Endothelial cell of umbilical vein (primary cell): Measurements from ENCODE around the gene RYR2. TPM values are rescaled to one million over a fixed set of nuclear protein-coding genes. Genes with fewer than 3 reads are reported as not detected.

Experiments used
- BruUV-seq: library from RNA; stranded (reverse); fragments of 400-500 nt; replicated peaks from 2 replicates; lab custom pipeline; 2021; lab: Mats Ljungman, UMichigan
- CTCF ChIA-PET: fragments of 300-600, 350-600 bp; sonication (Branson Sonifier 250); formaldehyde crosslinking; loops from one replicate; lab custom pipeline; 2021; ENCODE audit warnings: antibody characterized with exemption, inconsistent platforms; lab: Charles Lee
- POLR2A ChIA-PET: fragments of 300-600, 350-600 bp; sonication (Branson Sonifier 250); formaldehyde crosslinking; loops from one replicate; lab custom pipeline; 2021; ENCODE audit warnings: antibody characterized with exemption, inconsistent platforms; lab: Charles Lee
- DNase-seq: peaks from one replicate; pipeline ENCODE4 v3.0.0-alpha.2; 2011; ENCODE audit warnings: low read depth, low spot score
- FAIRE-seq: peaks from 2 replicates; lab custom pipeline; 2011; peaks lifted over from hg19 to GRCh38; lab: Jason Lieb, UNC
- H2AFZ ChIP-seq: 2 replicates; pipeline ENCODE4 v1.6.0; 2012; ENCODE audit warnings: low read depth, low read length, control low read depth, inconsistent platforms
- H3K27ac ChIP-seq: 2 replicates; pipeline ENCODE4 v1.5.1; 2011; ENCODE audit warnings: low read depth, mild to moderate bottlenecking, control low read depth, low read length, moderate library complexity; ENCODE audit not compliant: insufficient read depth
- H3K27me3 ChIP-seq, 2 experiments: 2 replicates each; pipeline versions ENCODE4 v1.6.0 to v1.6.1; 2011; ENCODE audit warnings: low read length in 2 of 2, mixed read lengths in 1 of 2; ENCODE audit not compliant: control insufficient read depth in 2 of 2, insufficient read depth in 2 of 2
- H3K36me3 ChIP-seq, 2 experiments: 2 replicates in 1 of 2; 3 replicates in 1 of 2; pipeline ENCODE4 v1.5.1; 2011; ENCODE audit warnings: low read length in 2 of 2, mild to moderate bottlenecking in 1 of 2, moderate library complexity in 1 of 2; ENCODE audit not compliant: control insufficient read depth in 2 of 2, insufficient read depth in 2 of 2; ENCODE audit errors: extremely low read depth in 1 of 2
- H3K4me1 ChIP-seq: 3 replicates; pipeline ENCODE4 v1.5.1; 2011; ENCODE audit warnings: mild to moderate bottlenecking, low read length; ENCODE audit not compliant: control insufficient read depth, insufficient read depth; ENCODE audit errors: extremely low read depth
- H3K4me2 ChIP-seq: 2 replicates; pipeline ENCODE4 v1.6.1; 2011; ENCODE audit warnings: low read length, control low read depth, mixed read lengths; ENCODE audit not compliant: insufficient read depth
- H3K4me3 ChIP-seq, 3 experiments: fragments of 200-600 bp in 1 of 3; sonication (generic), shearing (Covaris generic) in 1 of 3; replicated peaks in 1 of 3; 2 replicates each; pipeline ENCODE4 v1.5.1; 2011 to 2016; ENCODE audit warnings: control low read depth in 3 of 3, low read length in 3 of 3, mild to moderate bottlenecking in 2 of 3, inconsistent platforms in 1 of 3, low read depth in 1 of 3, moderate library complexity in 1 of 3; ENCODE audit not compliant: insufficient read depth in 1 of 3
- H3K79me2 ChIP-seq: 2 replicates; pipeline ENCODE4 v1.6.0; 2012; ENCODE audit warnings: low read length, inconsistent platforms; ENCODE audit not compliant: control insufficient read depth, insufficient read depth
- H3K9ac ChIP-seq: replicated peaks from 2 replicates; pipeline ENCODE3; 2011; ENCODE audit warnings: low read length, control low read depth; ENCODE audit not compliant: insufficient read depth; ENCODE audit errors: extremely low read depth
- H3K9me1 ChIP-seq: replicated peaks from 3 replicates; pipeline ENCODE4 v1.6.0; 2011; ENCODE audit warnings: mild to moderate bottlenecking, low read length; ENCODE audit not compliant: control insufficient read depth, insufficient read depth; ENCODE audit errors: extremely low read depth
- H3K9me3 ChIP-seq: replicated peaks from 2 replicates; pipeline ENCODE4 v1.5.1; 2012; ENCODE audit warnings: low read length, inconsistent platforms; ENCODE audit not compliant: control insufficient read depth, insufficient read depth
- H4K20me1 ChIP-seq: replicated peaks from 2 replicates; pipeline ENCODE3; 2011; ENCODE audit warnings: mild to moderate bottlenecking, low read length; ENCODE audit not compliant: control insufficient read depth, insufficient read depth; ENCODE audit errors: extremely low read depth
- EZH2 ChIP-seq: IDR thresholded peaks from 2 replicates; pipeline ENCODE4 v1.6.1; 2012; ENCODE audit warnings: borderline replicate concordance, low read depth, mild to moderate bottlenecking, moderate library complexity, low read length, inconsistent platforms; ENCODE audit not compliant: severe bottlenecking
- GATA2 ChIP-seq: IDR thresholded peaks from 2 replicates; pipeline ENCODE4 v1.7.0; 2011; ENCODE audit warnings: low read depth, mild to moderate bottlenecking, moderate library complexity, mixed read lengths, low read length; ENCODE audit not compliant: insufficient read length, insufficient read depth
- JUN ChIP-seq: IDR thresholded peaks from 2 replicates; pipeline ENCODE4 v1.6.1; 2011; ENCODE audit warnings: borderline replicate concordance, low read depth; ENCODE audit not compliant: insufficient read length, insufficient read depth
- MAX ChIP-seq: IDR thresholded peaks from 2 replicates; pipeline ENCODE4 v1.6.1; 2011; ENCODE audit not compliant: insufficient read depth, insufficient read length
- MYC ChIP-seq: IDR thresholded peaks from one replicate; pipeline ENCODE4 v1.6.1; 2011; ENCODE audit warnings: mild to moderate bottlenecking, low read depth, low read length
- POLR2A ChIP-seq: IDR thresholded peaks from 2 replicates; pipeline ENCODE4 v1.6.1; 2012; ENCODE audit warnings: low read depth, mild to moderate bottlenecking, control low read depth, low read length
- dilution Hi-C: fragments of 300-500 bp; cut with MboI; formaldehyde crosslinking; loops from one replicate; pipeline ENCODE4 v1.15.0; 2019; ENCODE audit warnings: low sequenced_read_pairs; ENCODE audit not compliant: extremely low pct_ligation_motif_present
- intact Hi-C: fragments of 100-400 bp; cut with micrococcal nuclease; formaldehyde crosslinking; loops from one replicate; pipeline ENCODE4 v1.10.0; 2022
- polyA plus RNA-seq, 4 experiments: library from polyadenylated mRNA; depleted of rRNA in 3 of 4; stranded (reverse) in 3 of 4; unstranded in 1 of 4; fragments of >200 nt; gene quantifications; 2 replicates each; pipeline versions ENCODE4 v1.2.1 to v1.2.3, GENCODE V29; 2011 to 2012; ENCODE audit warnings: missing spikeins in 1 of 4
- total RNA-seq: library from RNA; stranded (reverse); gene quantifications from 2 replicates; pipeline ENCODE4 v1.2.3, GENCODE V29; 2021
- TF ChIP-seq, protein P1 (sequence below), 2 donors: IDR thresholded peaks; 1 replicate in 1 of 2; 2 replicates in 1 of 2; pipeline ENCODE4 v1.5.1; 2011; ENCODE audit warnings: low read length in 2 of 2, mild to moderate bottlenecking in 2 of 2, moderate library complexity in 2 of 2, control low read depth in 1 of 2, inconsistent platforms in 1 of 2, low read depth in 1 of 2; ENCODE audit not compliant: insufficient read depth in 1 of 2; ENCODE audit errors: extremely low read depth in 1 of 2

The RYR2 gene
- total and polyA plus RNA-seq, 2 donors (not counting 3 experiments of a cell fraction or from before 2014, with no cell fraction given), result not detected

DNA sequence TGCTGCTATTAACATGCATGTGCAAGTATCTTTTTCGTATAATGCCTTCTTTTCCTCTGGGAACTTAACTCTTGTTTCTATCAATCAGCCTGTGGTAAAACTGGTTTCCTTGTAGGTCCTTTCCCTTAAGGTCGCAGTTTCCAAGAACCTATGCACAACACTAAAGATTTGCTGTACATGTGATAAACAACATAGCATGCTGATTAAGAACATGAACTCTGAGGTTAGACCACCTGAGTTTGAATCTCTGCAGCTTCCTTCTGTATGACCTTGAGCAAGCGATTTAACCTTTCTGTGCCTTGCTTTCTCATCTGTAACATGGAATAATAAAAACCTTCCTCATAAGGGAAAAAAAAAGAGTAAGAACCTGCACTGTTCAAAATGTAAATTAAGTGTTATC lies 186.4 kb downstream of the RYR2 start:
- no TSS peak for BruUV-seq
- FAIRE-seq, result no peak
- no peak overlapping the region for H2AFZ ChIP-seq

DNA sequence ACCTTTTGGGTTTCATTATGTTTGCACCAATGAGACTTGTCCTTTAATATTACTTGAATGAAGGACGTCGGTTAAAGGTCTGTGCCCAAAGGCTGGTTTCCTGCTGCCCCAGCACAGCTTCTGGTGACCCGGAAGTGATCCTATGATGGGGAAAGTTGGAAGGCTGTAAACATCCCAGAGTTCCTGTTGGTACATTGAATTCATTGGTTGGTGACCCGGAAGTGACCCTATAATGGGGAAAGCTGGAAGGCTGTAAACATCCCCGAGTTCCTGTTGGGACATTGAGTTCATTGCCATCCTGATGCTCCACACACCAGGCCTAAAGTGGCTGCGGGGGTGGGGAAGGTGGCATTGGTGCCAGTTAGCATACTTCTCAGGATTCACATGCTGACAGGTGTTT lies 187.3 kb downstream of the RYR2 start:
- Histone ChIP-seq H3K79me2 (no peaks in the 10 kb centered on the region), H3K4me1 (no peaks in the 10 kb centered on the region), H3K9me1 (no peaks in the 10 kb centered on the region), H3K9ac (no peak overlapping the region), H3K27me3 (no peaks in the 10 kb centered on the region), H3K4me3 (no peak overlapping the region), H3K9me3 (peaks cover 2% of the 10 kb centered on the region), H2AFZ (no peak overlapping the region), H3K27ac (no peak overlapping the region), H3K4me2 (no peak overlapping the region), H3K36me3 (no peaks in the 10 kb centered on the region), H4K20me1 (no peaks in the 10 kb centered on the region)
- intact Hi-C loops (no loop called here), dilution Hi-C loops (no loop called here)
- FAIRE-seq (no peak), DNase-seq (no peak)
- ChIA-PET POLR2A (no interaction called here), CTCF (no interaction called here)
- BruUV-seq, result no TSS peak
- no peak for TF ChIP-seq GATA2
- no peak for TF ChIP-seq MYC
- TF ChIP-seq MAX, result no peak
- TF ChIP-seq POLR2A, result no peak
- no peak for TF ChIP-seq JUN
- TF ChIP-seq, protein P1, sequence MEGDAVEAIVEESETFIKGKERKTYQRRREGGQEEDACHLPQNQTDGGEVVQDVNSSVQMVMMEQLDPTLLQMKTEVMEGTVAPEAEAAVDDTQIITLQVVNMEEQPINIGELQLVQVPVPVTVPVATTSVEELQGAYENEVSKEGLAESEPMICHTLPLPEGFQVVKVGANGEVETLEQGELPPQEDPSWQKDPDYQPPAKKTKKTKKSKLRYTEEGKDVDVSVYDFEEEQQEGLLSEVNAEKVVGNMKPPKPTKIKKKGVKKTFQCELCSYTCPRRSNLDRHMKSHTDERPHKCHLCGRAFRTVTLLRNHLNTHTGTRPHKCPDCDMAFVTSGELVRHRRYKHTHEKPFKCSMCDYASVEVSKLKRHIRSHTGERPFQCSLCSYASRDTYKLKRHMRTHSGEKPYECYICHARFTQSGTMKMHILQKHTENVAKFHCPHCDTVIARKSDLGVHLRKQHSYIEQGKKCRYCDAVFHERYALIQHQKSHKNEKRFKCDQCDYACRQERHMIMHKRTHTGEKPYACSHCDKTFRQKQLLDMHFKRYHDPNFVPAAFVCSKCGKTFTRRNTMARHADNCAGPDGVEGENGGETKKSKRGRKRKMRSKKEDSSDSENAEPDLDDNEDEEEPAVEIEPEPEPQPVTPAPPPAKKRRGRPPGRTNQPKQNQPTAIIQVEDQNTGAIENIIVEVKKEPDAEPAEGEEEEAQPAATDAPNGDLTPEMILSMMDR (IDR thresholded peaks at IDR 0.05; ENCODE audit: extremely low read depth in 1 of 2, insufficient read depth in 1 of 2, low read depth in 1 of 2, low read length in 2 of 2), result no peak

More for the DNA sequence above, 186.4 kb downstream of the RYR2 start:
- POLR2A ChIA-PET, result no interaction called here
- H3K9ac ChIP-seq, result no peak overlapping the region
- no peaks in the 10 kb centered on the region for H3K36me3 ChIP-seq
- H3K79me2 ChIP-seq, result no peaks in the 10 kb centered on the region
- H3K4me1 ChIP-seq, result no peaks in the 10 kb centered on the region
- dilution Hi-C loops, result no loop called here
- no peak for DNase-seq
- no peaks in the 10 kb centered on the region for H3K27me3 ChIP-seq
- no peaks in the 10 kb centered on the region for H3K9me1 ChIP-seq
- CTCF ChIA-PET, result no interaction called here
- H3K27ac ChIP-seq, result no peak overlapping the region
- no peak for TF ChIP-seq JUN
- TF ChIP-seq EZH2, result no peak
- no peak for TF ChIP-seq MAX
- no peak for TF ChIP-seq MYC
- H3K4me3 ChIP-seq, result no peak overlapping the region
- peaks cover 2% of the 10 kb centered on the region for H3K9me3 ChIP-seq
- no peaks in the 10 kb centered on the region for H4K20me1 ChIP-seq
- H3K4me2 ChIP-seq, result no peak overlapping the region
- intact Hi-C loops, result no loop called here
